ENCODE measurements around the gene MUC13.

- TF ChIP-seq POLR2AphosphoS5 (IDR thresholded peaks at IDR 0.05; ENCODE audit: borderline replicate concordance, low read depth, low read length) (no peak), EZH2 (IDR thresholded peaks at IDR 0.05) (no peak), FOXP2 (optimal IDR thresholded peaks at IDR 0.05; ENCODE audit: control extremely low read depth, extremely low read length, insufficient read depth) (no peak)
Observed at GRCh38 chr3:124873226-124873625, 61.3 kb downstream of the MUC13 start.

Data from SK-N-MC (cell line).